Liver (tissue), 9 donors: ENCODE data around the gene ATP2B1. TPM values are rescaled to one million over a fixed set of nuclear protein-coding genes. Genes with fewer than 3 reads are reported as not detected.

Experiments
- DNase-seq: peaks from one replicate; pipeline ENCODE4 v3.0.0-alpha.2; 2017; ENCODE audit warnings: low spot score
- H3K27ac ChIP-seq, 2 donors: one replicate each; pipeline ENCODE4 v1.7.0; 2013; ENCODE audit warnings: inconsistent platforms in 2 of 2, low read length in 2 of 2, control low read depth in 1 of 2, low read depth in 1 of 2, mild to moderate bottlenecking in 1 of 2
- H3K27me3 ChIP-seq, 4 donors: one replicate each; pipeline versions ENCODE4 v1.6.1 to v1.7.0; 2013; ENCODE audit warnings: low read length in 3 of 4, inconsistent platforms in 1 of 4, mild to moderate bottlenecking in 1 of 4, moderate library complexity in 1 of 4; ENCODE audit not compliant: control insufficient read depth in 4 of 4, insufficient read depth in 4 of 4
- H3K36me3 ChIP-seq, 4 donors: one replicate each; pipeline versions ENCODE4 v1.6.1 to v1.7.0; 2013; ENCODE audit warnings: low read length in 3 of 4, mild to moderate bottlenecking in 3 of 4, low read depth in 1 of 4, moderate library complexity in 1 of 4; ENCODE audit not compliant: control insufficient read depth in 4 of 4, insufficient read depth in 3 of 4
- H3K4me1 ChIP-seq, 4 donors: one replicate each; pipeline versions ENCODE4 v1.6.1 to v1.7.0; 2013; ENCODE audit warnings: low read length in 3 of 4, mild to moderate bottlenecking in 3 of 4, moderate library complexity in 1 of 4; ENCODE audit not compliant: control insufficient read depth in 4 of 4, insufficient read depth in 4 of 4
- H3K4me3 ChIP-seq, 3 donors: one replicate each; pipeline versions ENCODE4 v1.6.1 to v1.7.0; 2013; ENCODE audit warnings: low read length in 3 of 3, control low read depth in 1 of 3, low read depth in 1 of 3, mild to moderate bottlenecking in 1 of 3
- H3K9ac ChIP-seq, 2 donors: one replicate each; pipeline ENCODE4 v1.7.0; 2013; ENCODE audit warnings: low read length in 2 of 2, mild to moderate bottlenecking in 2 of 2, moderate library complexity in 2 of 2, control low read depth in 1 of 2, low read depth in 1 of 2
- H3K9me3 ChIP-seq, 4 donors: one replicate each; pipeline versions ENCODE4 v1.6.1 to v1.7.0; 2013; ENCODE audit warnings: low read length in 3 of 4; ENCODE audit not compliant: control insufficient read depth in 4 of 4
- ATF3 ChIP-seq: IDR thresholded peaks from 2 replicates; pipeline ENCODE4 v1.6.1; 2016; ENCODE audit warnings: antibody characterized with exemption
- CTCF ChIP-seq: fragments of 150-350 bp; IDR thresholded peaks from 2 replicates; pipeline ENCODE4 v1.5.1; 2017; ENCODE audit warnings: improper control_type of control experiment, low read depth, low read length; ENCODE audit not compliant: missing input control
- EGR1 ChIP-seq, 2 donors: IDR thresholded peaks; 2 replicates each; pipeline ENCODE4 v1.6.1; 2016 to 2018; ENCODE audit warnings: antibody characterized with exemption in 2 of 2, low read depth in 2 of 2
- FOXA1 ChIP-seq: IDR thresholded peaks from 2 replicates; pipeline ENCODE4 v1.6.1; 2016; ENCODE audit warnings: antibody characterized with exemption
- FOXA2 ChIP-seq: IDR thresholded peaks from 2 replicates; pipeline ENCODE4 v1.6.1; 2016; ENCODE audit warnings: antibody characterized with exemption
- HNF4A ChIP-seq, 2 donors: conservative IDR thresholded peaks; 2 replicates each; pipeline ENCODE4 v1.6.1; 2016; ENCODE audit warnings: antibody characterized with exemption in 2 of 2, mild to moderate bottlenecking in 2 of 2
- HNF4G ChIP-seq: IDR thresholded peaks from 2 replicates; pipeline ENCODE4 v1.6.1; 2016; ENCODE audit warnings: antibody characterized with exemption
- JUND ChIP-seq, 2 donors: IDR thresholded peaks; 2 replicates each; pipeline ENCODE4 v1.6.1; 2016; ENCODE audit warnings: antibody characterized with exemption in 2 of 2
- NR2F2 ChIP-seq: IDR thresholded peaks from 2 replicates; pipeline ENCODE4 v1.6.1; 2016; ENCODE audit warnings: antibody characterized with exemption
- RAD21 ChIP-seq, 2 donors: IDR thresholded peaks; 2 replicates each; pipeline ENCODE4 v1.6.1; 2016; ENCODE audit warnings: antibody characterized with exemption in 2 of 2, mild to moderate bottlenecking in 2 of 2
- SP1 ChIP-seq: IDR thresholded peaks from 2 replicates; pipeline ENCODE4 v1.6.1; 2018; ENCODE audit warnings: antibody characterized with exemption, mild to moderate bottlenecking
- TAF1 ChIP-seq: conservative IDR thresholded peaks from 2 replicates; pipeline ENCODE4 v1.6.1; 2016; ENCODE audit warnings: antibody characterized with exemption, mild to moderate bottlenecking
- YY1 ChIP-seq: IDR thresholded peaks from 2 replicates; pipeline ENCODE4 v1.6.1; 2016; ENCODE audit warnings: antibody characterized with exemption, mild to moderate bottlenecking
- WGBS: extraction: QIAGEN DNeasy Blood & Tissue Kit; methylation state at CpG from one replicate; pipeline ENCODE4 v1.1.7; 2013; 5-methylcytosine and 5-hydroxymethylcytosine counted together
- polyA plus RNA-seq, 2 donors: library from polyadenylated mRNA; stranded (reverse) in 1 of 2; unstranded in 1 of 2; fragments of 200-250 nt in 1 of 2; fragments of >200 nt in 1 of 2; fragmentation: Nextera tagmentation in 1 of 2; extraction: Ambion mirVana in 1 of 2; gene quantifications; one replicate each; pipeline versions ENCODE4 v1.2.1 to v1.2.3, GENCODE V29; 2013 to 2015
- total RNA-seq, 2 donors: library from RNA; depleted of rRNA; stranded (reverse); fragments of >200 nt; gene quantifications; one replicate each; pipeline ENCODE4 v1.2.3, GENCODE V29; 2014
- TF ChIP-seq, protein P1 (sequence below): IDR thresholded peaks from 2 replicates; pipeline ENCODE4 v1.6.1; 2016; ENCODE audit warnings: antibody characterized with exemption
- donor health status: healthy.
- donor health status: healthy.
- donor health status: healthy.
- donor health status: healthy.
- donor health status: healthy.

The ATP2B1 gene
- total and polyA plus RNA-seq, 4 donors: 7.3 to 41.1 (median 22.8) TPM

DNA sequence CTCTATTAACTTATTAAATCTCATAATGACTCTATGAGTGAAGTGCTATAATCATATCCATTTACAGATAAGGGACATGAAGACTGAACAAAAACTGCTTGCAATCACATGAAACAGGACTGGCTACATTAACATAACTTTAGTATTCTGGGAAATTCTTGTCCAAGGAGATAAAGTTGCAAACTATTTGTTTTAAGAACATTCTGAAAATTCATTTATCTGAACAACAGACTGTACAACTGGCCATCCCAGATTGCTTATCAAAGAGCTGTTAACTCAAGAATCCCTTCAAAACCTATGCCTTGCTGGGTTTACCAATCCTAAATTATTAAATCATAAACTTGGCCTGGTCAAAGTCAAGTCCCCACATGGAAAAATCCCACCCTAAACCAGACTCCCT lies 143.6 kb downstream of the ATP2B1 start:
- H3K36me3 ChIP-seq: no peaks in the 10 kb centered on the region
- H3K9ac ChIP-seq: no peak overlapping the region
- no peak overlapping the region for H3K27ac ChIP-seq
- H3K4me3 ChIP-seq: no peak overlapping the region
- no peaks in the 10 kb centered on the region for H3K4me1 ChIP-seq
- H3K27me3 ChIP-seq: no peaks in the 10 kb centered on the region
- TF ChIP-seq, protein P1, sequence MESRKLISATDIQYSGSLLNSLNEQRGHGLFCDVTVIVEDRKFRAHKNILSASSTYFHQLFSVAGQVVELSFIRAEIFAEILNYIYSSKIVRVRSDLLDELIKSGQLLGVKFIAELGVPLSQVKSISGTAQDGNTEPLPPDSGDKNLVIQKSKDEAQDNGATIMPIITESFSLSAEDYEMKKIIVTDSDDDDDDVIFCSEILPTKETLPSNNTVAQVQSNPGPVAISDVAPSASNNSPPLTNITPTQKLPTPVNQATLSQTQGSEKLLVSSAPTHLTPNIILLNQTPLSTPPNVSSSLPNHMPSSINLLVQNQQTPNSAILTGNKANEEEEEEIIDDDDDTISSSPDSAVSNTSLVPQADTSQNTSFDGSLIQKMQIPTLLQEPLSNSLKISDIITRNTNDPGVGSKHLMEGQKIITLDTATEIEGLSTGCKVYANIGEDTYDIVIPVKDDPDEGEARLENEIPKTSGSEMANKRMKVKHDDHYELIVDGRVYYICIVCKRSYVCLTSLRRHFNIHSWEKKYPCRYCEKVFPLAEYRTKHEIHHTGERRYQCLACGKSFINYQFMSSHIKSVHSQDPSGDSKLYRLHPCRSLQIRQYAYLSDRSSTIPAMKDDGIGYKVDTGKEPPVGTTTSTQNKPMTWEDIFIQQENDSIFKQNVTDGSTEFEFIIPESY: no peak
- no peak for TF ChIP-seq FOXA1
- TF ChIP-seq HNF4G: no peak
- TF ChIP-seq ATF3: no peak
- TF ChIP-seq TAF1: no peak
- TF ChIP-seq JUND (IDR thresholded peaks at IDR 0.05): no peak
- no peak for TF ChIP-seq HNF4A (conservative IDR thresholded peaks at IDR 0.05)
- DNase-seq: no peak
- no peaks in the 10 kb centered on the region for H3K9me3 ChIP-seq

DNA sequence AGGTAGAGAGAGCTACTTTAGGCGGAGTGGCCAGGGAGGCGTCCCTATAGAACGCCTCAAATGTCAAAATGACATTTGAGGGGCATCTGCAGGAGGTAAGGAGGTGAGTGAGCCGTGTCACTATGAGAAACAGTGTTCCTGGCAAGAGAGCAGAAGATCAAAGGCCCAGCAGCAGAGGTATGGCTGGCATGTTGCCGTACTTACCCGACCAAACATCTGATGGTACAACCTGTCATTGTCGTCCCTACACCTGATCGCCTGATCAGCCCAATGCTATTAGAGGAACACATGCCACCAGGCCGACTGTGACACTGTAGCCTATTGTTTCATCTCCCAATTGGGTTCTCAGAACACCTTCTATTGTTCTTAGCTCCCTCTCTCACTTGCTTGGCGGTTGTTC lies 148.9 kb downstream of the ATP2B1 start:
- Histone ChIP-seq H3K36me3 (no peaks in the 10 kb centered on the region), H3K9ac (no peak overlapping the region), H3K27ac (no peak overlapping the region), H3K27me3 (no peaks in the 10 kb centered on the region), H3K9me3 (no peaks in the 10 kb centered on the region), H3K4me1 (no peaks in the 10 kb centered on the region), H3K4me3 (no peak overlapping the region)
- TF ChIP-seq JUND (IDR thresholded peaks at IDR 0.05): no peak
- TF ChIP-seq FOXA1: no peak
- no peak for TF ChIP-seq NR2F2
- no peak for TF ChIP-seq ATF3
- TF ChIP-seq SP1: no peak
- no peak for TF ChIP-seq YY1
- no peak for TF ChIP-seq EGR1 (IDR thresholded peaks at IDR 0.05; ENCODE audit: low read depth in 2 of 2)
- TF ChIP-seq, protein P1: no peak
- TF ChIP-seq RAD21 (IDR thresholded peaks at IDR 0.05): no peak
- TF ChIP-seq CTCF: no peak
- TF ChIP-seq FOXA2: no peak
- 93% methylated on average over 10 of the region's 10 CpGs for WGBS
- no peak for DNase-seq
